Neural progenitor cell (in vitro differentiated cells): ENCODE data around the gene SCUBE2. TPM values are rescaled to one million over a fixed set of nuclear protein-coding genes. Genes with fewer than 3 reads are reported as not detected.

Experiments
- DNase-seq: peaks from one replicate; pipeline ENCODE4 v3.0.0-alpha.2; 2016; ENCODE audit warnings: low spot score
- H2AFZ ChIP-seq: fragments of 200-600 bp; sonication (generic); replicated peaks from 2 replicates; pipeline ENCODE4 v1.6.1; 2016; ENCODE audit warnings: antibody characterized with exemption
- H3F3A ChIP-seq: fragments of 200-600 bp; sonication (generic); 2 replicates; pipeline ENCODE4 v1.6.1; 2016; ENCODE audit warnings: antibody characterized with exemption, low read depth
- H3K27ac ChIP-seq: fragments of 200-600 bp; sonication (generic); 2 replicates; pipeline ENCODE4 v1.5.1; 2016; ENCODE audit warnings: mild to moderate bottlenecking
- H3K27me3 ChIP-seq: fragments of 200-600 bp; sonication (generic); 2 replicates; pipeline ENCODE4 v1.6.1; 2016; ENCODE audit warnings: mild to moderate bottlenecking, moderate library complexity
- H3K36me3 ChIP-seq: fragments of 200-600 bp; sonication (generic); 2 replicates; pipeline ENCODE4 v1.5.1; 2016
- H3K4me1 ChIP-seq: fragments of 200-600 bp; sonication (generic); 2 replicates; pipeline ENCODE4 v1.6.1; 2016; ENCODE audit warnings: mixed run types
- H3K4me2 ChIP-seq: fragments of 200-600 bp; sonication (generic); 2 replicates; pipeline ENCODE4 v1.6.1; 2016
- H3K4me3 ChIP-seq: fragments of 200-600 bp; sonication (generic); 2 replicates; pipeline ENCODE4 v1.5.1; 2016
- H3K79me2 ChIP-seq: fragments of 200-600 bp; sonication (generic); 2 replicates; pipeline ENCODE4 v1.6.1; 2016; ENCODE audit warnings: low read depth
- H3K9ac ChIP-seq: fragments of 200-600 bp; sonication (generic); 2 replicates; pipeline ENCODE4 v1.6.1; 2016
- H3K9me3 ChIP-seq: fragments of 200-600 bp; sonication (generic); 2 replicates; pipeline ENCODE4 v1.5.1; 2016; ENCODE audit warnings: low read depth
- H4K20me1 ChIP-seq: fragments of 200-600 bp; sonication (generic); 2 replicates; pipeline ENCODE4 v1.6.1; 2016; ENCODE audit warnings: low read depth
- H3K27ac Mint-ChIP-seq: 3 replicates; pipeline ENCODE4 v1.8.0; 2021; ENCODE audit warnings: mixed read lengths
- H3K27me3 Mint-ChIP-seq: 2 replicates; pipeline ENCODE4 v1.8.0; 2022; ENCODE audit warnings: low read depth, mild to moderate bottlenecking, inconsistent platforms, moderate library complexity, mixed read lengths; ENCODE audit not compliant: insufficient read depth
- H3K36me3 Mint-ChIP-seq: 3 replicates; pipeline ENCODE4 v1.8.0; 2021; ENCODE audit warnings: mixed read lengths
- H3K4me1 Mint-ChIP-seq: 3 replicates; pipeline ENCODE4 v1.8.0; 2021; ENCODE audit warnings: mixed read lengths
- H3K4me3 Mint-ChIP-seq: 3 replicates; pipeline ENCODE4 v1.8.0; 2021; ENCODE audit warnings: mild to moderate bottlenecking, moderate library complexity, mixed read lengths
- H3K9me3 Mint-ChIP-seq: 3 replicates; pipeline ENCODE4 v1.8.0; 2020; ENCODE audit warnings: mixed read lengths
- CTCF ChIP-seq: fragments of 200-600 bp; sonication (generic); IDR thresholded peaks from 2 replicates; pipeline ENCODE4 v1.5.1; 2017; ENCODE audit warnings: antibody characterized with exemption, mild to moderate bottlenecking
- EZH2 ChIP-seq: fragments of 200-600 bp; sonication (generic); IDR thresholded peaks from 2 replicates; pipeline ENCODE4 v1.6.1; 2017; ENCODE audit warnings: antibody characterized with exemption, mild to moderate bottlenecking, moderate library complexity
- EZH2phosphoT487 ChIP-seq: fragments of 200-600 bp; sonication (generic); IDR thresholded peaks from 2 replicates; pipeline ENCODE4 v1.6.1; 2017; ENCODE audit warnings: antibody characterized with exemption
- total RNA-seq: library from RNA; depleted of rRNA; stranded (reverse); fragments of >200 nt; gene quantifications from 2 replicates; pipeline ENCODE4 v1.2.3, GENCODE V29; 2015; ENCODE audit warnings: low replicate concordance

SCUBE2 gene
- total RNA-seq, 1 donor from 2014 or later = 42.1 TPM

DNA sequence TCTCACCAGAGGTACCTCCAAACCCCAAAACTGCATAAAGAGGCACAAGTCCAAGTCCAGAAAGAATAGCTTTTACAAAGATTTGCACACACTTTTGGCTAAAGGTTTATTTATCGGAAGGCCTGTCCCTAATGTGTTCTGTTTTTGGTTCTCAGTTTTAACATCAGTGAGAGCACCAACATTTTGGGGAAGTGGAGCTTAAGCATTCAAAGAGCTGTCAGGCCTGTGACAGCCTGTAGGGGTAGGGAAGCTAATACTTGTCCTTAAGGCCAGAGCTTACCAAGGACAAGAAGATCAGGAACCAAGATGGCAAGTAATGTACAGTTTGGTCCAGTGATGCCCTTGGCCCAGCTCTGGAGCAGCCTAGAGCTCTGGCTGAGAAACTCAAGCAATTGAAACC, 38.9 kb upstream of the SCUBE2 start:
- no peak overlapping the region for H3K27ac Mint-ChIP-seq
- no peak overlapping the region for H3K9ac ChIP-seq
- H2AFZ ChIP-seq = no peak overlapping the region
- no peaks in the 10 kb centered on the region for H3K79me2 ChIP-seq
- TF ChIP-seq CTCF = no peak
- no peak for TF ChIP-seq EZH2phosphoT487
- TF ChIP-seq EZH2 = no peak
- no peak overlapping the region for H3K4me3 Mint-ChIP-seq
- H3K36me3 Mint-ChIP-seq = peaks cover 21% of the 10 kb centered on the region
- H3K27ac ChIP-seq = no peak overlapping the region
- H3K27me3 ChIP-seq = no peaks in the 10 kb centered on the region
- DNase-seq = no peak
- no peak overlapping the region for H3K4me3 ChIP-seq
- no peaks in the 10 kb centered on the region for H3K9me3 Mint-ChIP-seq
- H3K4me2 ChIP-seq = no peak overlapping the region
- H3F3A ChIP-seq = peaks cover 5% of the 10 kb centered on the region
- peaks cover 9% of the 10 kb centered on the region for H3K36me3 ChIP-seq
- H3K9me3 ChIP-seq = no peaks in the 10 kb centered on the region
- H3K4me1 ChIP-seq = no peaks in the 10 kb centered on the region
- peaks cover 3% of the 10 kb centered on the region for H3K27me3 Mint-ChIP-seq
- H4K20me1 ChIP-seq = no peaks in the 10 kb centered on the region
- H3K4me1 Mint-ChIP-seq = no peaks in the 10 kb centered on the region

- no peaks in the 10 kb centered on the region for H3K4me1 ChIP-seq
- H4K20me1 ChIP-seq = no peaks in the 10 kb centered on the region
- peaks cover 9% of the 10 kb centered on the region for H3K36me3 ChIP-seq
- Mint-ChIP-seq H3K4me3 (no peak overlapping the region), H3K27me3 (peaks cover 3% of the 10 kb centered on the region), H3K27ac (no peak overlapping the region), H3K36me3 (peaks cover 13% of the 10 kb centered on the region), H3K9me3 (no peaks in the 10 kb centered on the region), H3K4me1 (no peaks in the 10 kb centered on the region)
- no peak for DNase-seq
- H3K9ac ChIP-seq = no peak overlapping the region
- H3K27me3 ChIP-seq = no peaks in the 10 kb centered on the region
- H3K79me2 ChIP-seq = no peaks in the 10 kb centered on the region
- H3K4me2 ChIP-seq = no peak overlapping the region
- no peak overlapping the region for H2AFZ ChIP-seq
- TF ChIP-seq EZH2phosphoT487 = no peak
- TF ChIP-seq EZH2 = no peak
- no peak for TF ChIP-seq CTCF
- H3K4me3 ChIP-seq = no peak overlapping the region
- no peak overlapping the region for H3K27ac ChIP-seq
- H3F3A ChIP-seq = peaks cover 5% of the 10 kb centered on the region
- no peaks in the 10 kb centered on the region for H3K9me3 ChIP-seq
Measured at GRCh38 chr11:9126636-9127035, 35.2 kb upstream of the SCUBE2 start.

DNA sequence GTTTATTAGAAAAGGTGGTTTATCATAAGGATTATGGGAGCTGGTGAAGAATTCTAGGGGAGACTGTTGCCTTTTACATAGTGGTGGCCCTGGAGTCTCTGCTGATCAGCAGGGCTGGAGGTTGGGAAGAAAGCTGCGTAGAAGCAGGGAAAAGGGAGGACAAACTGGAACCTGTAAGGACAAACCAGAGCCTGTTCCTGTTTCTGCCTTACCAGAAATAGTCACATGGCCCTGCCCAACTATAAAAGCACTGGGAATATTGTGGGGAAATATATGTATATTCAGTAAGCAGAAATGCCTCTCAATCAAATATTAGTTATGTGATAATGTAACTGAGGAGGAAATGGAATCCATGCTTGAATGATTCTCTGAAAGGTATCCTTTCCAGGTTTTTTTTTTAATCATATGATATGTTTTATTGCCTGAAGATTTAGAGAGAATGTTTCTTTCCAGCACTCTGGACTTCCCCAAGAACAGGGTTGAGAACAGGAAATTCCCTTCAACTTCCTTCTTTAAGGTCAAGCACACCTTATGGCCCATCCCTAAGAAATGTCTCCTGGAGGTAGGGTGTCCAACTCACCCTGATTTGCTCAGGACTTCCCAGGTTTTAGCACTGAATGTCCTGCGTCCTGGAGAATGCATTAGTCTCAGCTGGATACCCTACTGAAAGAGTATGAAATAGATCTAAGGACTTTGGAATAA, 33.9 kb upstream of the SCUBE2 start:
- no peaks in the 10 kb centered on the region for H3K27me3 ChIP-seq
- peaks cover 4% of the 10 kb centered on the region for H3F3A ChIP-seq
- no peaks in the 10 kb centered on the region for H3K79me2 ChIP-seq
- H3K36me3 Mint-ChIP-seq = peaks cover 13% of the 10 kb centered on the region
- no peaks in the 10 kb centered on the region for H3K27me3 Mint-ChIP-seq
- peaks cover 9% of the 10 kb centered on the region for H3K36me3 ChIP-seq
- H3K27ac Mint-ChIP-seq = no peak overlapping the region
- no peak overlapping the region for H3K27ac ChIP-seq
- H3K4me1 Mint-ChIP-seq = peaks cover 4% of the 10 kb centered on the region
- no peak for DNase-seq
- peaks cover 8% of the 10 kb centered on the region for H3K4me1 ChIP-seq
- H4K20me1 ChIP-seq = no peaks in the 10 kb centered on the region
- H3K9ac ChIP-seq = no peak overlapping the region
- H3K4me3 ChIP-seq = no peak overlapping the region
- no peak overlapping the region for H2AFZ ChIP-seq
- no peak overlapping the region for H3K4me2 ChIP-seq
- no peak overlapping the region for H3K4me3 Mint-ChIP-seq
- no peak for TF ChIP-seq CTCF
- no peaks in the 10 kb centered on the region for H3K9me3 ChIP-seq
- no peaks in the 10 kb centered on the region for H3K9me3 Mint-ChIP-seq
